ENCODE measurements around the gene NUP205.
"Not testable (repeated sequence)": the region's sequence is repeated elsewhere in the genome, so short reads cannot be mapped to it uniquely, and the experiment has no call there.

Gene NUP205

GRCh38 chr7:135682191-135682590, 124.5 kb downstream of the NUP205 start:
- intact Hi-C loops (cut with DNase I), result no loop called here
- no peak for DNase-seq

- intact Hi-C loops (cut with DNase I), result no loop called here
- no peak for DNase-seq
Measured at GRCh38 chr7:135683609-135684008, 125.9 kb downstream of the NUP205 start.

GRCh38 chr7:135684136-135684535, 126.4 kb downstream of the NUP205 start:
- intact Hi-C loops (cut with DNase I), result no loop called here
- DNase-seq, result no peak

- intact Hi-C loops (cut with DNase I), result no loop called here
- no peak for DNase-seq
Measured at GRCh38 chr7:135684699-135685098, 127.0 kb downstream of the NUP205 start.

- no peak for DNase-seq
- intact Hi-C loops (cut with DNase I), result no loop called here
Measured at GRCh38 chr7:135685306-135686084, 127.8 kb downstream of the NUP205 start.

GRCh38 chr7:135687466-135687865, 129.7 kb downstream of the NUP205 start:
- no peak for DNase-seq
- intact Hi-C loops (cut with DNase I), result no loop called here

- intact Hi-C loops (cut with DNase I), result no loop called here
Measured at GRCh38 chr7:135690566-135690965, 132.8 kb downstream of the NUP205 start.

GRCh38 chr7:135692055-135692454, 134.3 kb downstream of the NUP205 start:
- intact Hi-C loops (cut with DNase I), result no loop called here
- no peak for DNase-seq

More at GRCh38 chr7:135690566-135690965, 132.8 kb downstream of the NUP205 start:
- no peak for DNase-seq

- DNase-seq; intact Hi-C loops (cut with DNase I): not testable (repeated sequence)
Measured at GRCh38 chr7:135692606-135693005, 134.9 kb downstream of the NUP205 start.

GRCh38 chr7:135693558-135693957, 135.8 kb downstream of the NUP205 start:
- intact Hi-C loops (cut with DNase I), result no loop called here
- no peak for DNase-seq

GRCh38 chr7:135697276-135698049, 139.7 kb downstream of the NUP205 start:
- DNase-seq, result no peak

More at GRCh38 chr7:135697276-135698049, 139.7 kb downstream of the NUP205 start:
- intact Hi-C loops (cut with DNase I), result no loop called here

All from head of caudate nucleus (tissue), 42 donors.